GM08714 (cell line): Measurements from ENCODE around the gene UBQLN1.

Experiments
- H3K4me3 ChIP-seq: fragments of 200-500 bp; sonication (Bioruptor generic); 2 replicates; pipeline ENCODE4 v1.5.1; 2014; ENCODE audit warnings: mild to moderate bottlenecking, low read length, inconsistent platforms
- ZNF274 ChIP-seq: IDR thresholded peaks from 2 replicates; pipeline ENCODE4 v1.6.1; 2012; ENCODE audit warnings: mild to moderate bottlenecking, low read depth, low read length

UBQLN1 gene

GRCh38 chr9:83662933-83663332, 44.8 kb downstream of the UBQLN1 start:
- no peak overlapping the region for H3K4me3 ChIP-seq
- TF ChIP-seq ZNF274, result no peak

GRCh38 chr9:83656952-83657351, 50.8 kb downstream of the UBQLN1 start:
- no peak for TF ChIP-seq ZNF274
- no peak overlapping the region for H3K4me3 ChIP-seq

DNA sequence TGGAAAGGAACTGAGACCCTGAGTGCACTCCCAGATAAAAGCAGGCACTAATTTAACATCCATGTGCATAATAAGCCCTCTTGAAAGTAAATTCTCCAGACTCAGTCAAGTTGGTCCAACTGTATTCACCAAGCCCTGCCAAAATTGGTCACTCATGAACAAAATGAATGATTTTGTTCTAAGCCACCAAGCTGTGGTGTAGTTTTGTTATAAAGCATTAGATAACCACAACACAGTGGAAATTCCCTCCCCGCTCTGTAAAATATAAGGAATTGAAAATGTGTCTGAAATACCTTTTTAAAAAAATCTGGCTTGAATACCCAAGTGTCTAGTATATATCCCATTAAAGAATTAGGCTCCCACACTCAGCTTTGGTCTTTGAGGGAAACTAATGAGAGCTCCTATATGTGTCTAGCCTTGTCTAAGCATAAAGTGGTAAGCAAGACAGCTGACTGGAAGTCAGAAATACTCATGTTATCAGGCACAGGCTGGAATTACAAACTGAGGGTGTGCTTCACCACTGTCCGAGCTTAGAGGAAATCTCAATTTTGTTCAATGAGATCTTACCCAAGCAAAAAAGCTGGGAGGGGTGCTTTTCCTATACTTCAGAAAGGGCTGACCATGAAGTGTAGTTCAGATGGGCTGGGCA, 51.6 kb downstream of the UBQLN1 start:
- TF ChIP-seq ZNF274, result no peak
- H3K4me3 ChIP-seq, result no peak overlapping the region

GRCh38 chr9:83655433-83655832, 52.3 kb downstream of the UBQLN1 start:
- no peak overlapping the region for H3K4me3 ChIP-seq
- no peak for TF ChIP-seq ZNF274

GRCh38 chr9:83652433-83652832, 55.3 kb downstream of the UBQLN1 start:
- no peak for TF ChIP-seq ZNF274
- H3K4me3 ChIP-seq, result no peak overlapping the region

GRCh38 chr9:83651558-83651957, 56.2 kb downstream of the UBQLN1 start:
- no peak for TF ChIP-seq ZNF274
- H3K4me3 ChIP-seq, result no peak overlapping the region

GRCh38 chr9:83649515-83649914, 58.2 kb downstream of the UBQLN1 start:
- TF ChIP-seq ZNF274, result no peak
- H3K4me3 ChIP-seq, result no peak overlapping the region

- no peak overlapping the region for H3K4me3 ChIP-seq
- TF ChIP-seq ZNF274, result no peak
These were observed 58.7 kb downstream of the UBQLN1 start for GRCh38 chr9:83649080-83649479.

DNA sequence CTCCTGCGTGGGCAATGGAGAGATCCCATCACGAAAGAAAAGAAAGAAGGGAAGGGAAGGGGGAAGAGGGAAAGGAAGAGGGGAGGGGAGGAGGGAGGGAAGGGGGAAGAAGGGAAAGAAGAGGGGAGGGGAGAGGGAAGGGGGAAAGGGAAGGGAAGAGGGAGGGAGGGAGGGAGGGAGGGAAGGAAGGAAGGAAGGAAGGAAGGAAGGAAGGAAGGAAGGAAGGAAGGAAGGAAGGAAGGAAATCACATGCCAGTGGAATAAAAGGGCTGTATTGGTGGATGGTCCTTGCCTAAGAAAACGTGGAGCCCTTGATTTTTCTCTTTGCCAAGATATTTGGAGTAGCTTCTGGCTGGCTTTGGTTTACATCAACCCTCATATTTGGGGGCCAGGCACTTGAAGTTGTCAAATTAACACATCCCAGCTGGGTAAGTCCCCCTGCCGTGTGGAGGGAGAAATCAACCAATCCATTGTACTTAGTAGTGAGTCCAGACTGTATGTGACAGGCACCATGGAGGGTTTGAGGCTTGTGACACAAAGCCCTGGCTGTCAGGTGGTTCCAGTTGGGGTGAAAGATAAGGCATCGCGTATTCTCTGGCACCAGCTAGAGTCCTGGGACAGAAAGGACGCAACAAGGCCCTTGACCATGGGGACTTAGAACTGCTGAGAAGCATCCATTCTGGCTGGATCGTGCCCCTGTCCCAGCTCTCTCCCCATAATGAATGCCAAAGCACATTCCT, 61.1 kb downstream of the UBQLN1 start:
- TF ChIP-seq ZNF274, result no peak
- H3K4me3 ChIP-seq, result no peak overlapping the region

GRCh38 chr9:83642793-83643192, 65.0 kb downstream of the UBQLN1 start:
- no peak for TF ChIP-seq ZNF274
- H3K4me3 ChIP-seq, result no peak overlapping the region

DNA sequence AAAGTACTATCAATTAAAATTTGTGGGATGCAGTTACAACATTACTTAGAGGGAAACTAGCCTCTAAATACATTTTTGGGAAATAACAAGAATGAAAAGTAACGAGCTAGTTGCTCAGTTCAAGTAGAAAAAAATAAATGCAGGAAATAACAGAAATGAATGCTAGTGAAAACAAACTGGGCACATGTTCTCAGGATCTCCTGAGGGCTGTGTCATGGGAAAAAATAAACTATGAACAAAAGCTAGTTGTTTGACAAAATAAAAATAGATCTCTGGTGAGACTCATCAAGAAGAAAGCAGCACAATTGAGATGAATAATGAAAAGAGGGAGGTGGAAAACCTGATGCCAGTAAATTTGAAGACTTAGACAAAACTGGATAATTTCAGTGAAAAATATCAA, 68.5 kb downstream of the UBQLN1 start:
- no peak overlapping the region for H3K4me3 ChIP-seq
- no peak for TF ChIP-seq ZNF274

GRCh38 chr9:83637389-83637788, 70.4 kb downstream of the UBQLN1 start:
- TF ChIP-seq ZNF274, result no peak

GRCh38 chr9:83636813-83637212, 70.9 kb downstream of the UBQLN1 start:
- TF ChIP-seq ZNF274, result no peak
- H3K4me3 ChIP-seq, result no peak overlapping the region

More at GRCh38 chr9:83637389-83637788, 70.4 kb downstream of the UBQLN1 start:
- H3K4me3 ChIP-seq, result no peak overlapping the region

- H3K4me3 ChIP-seq, result no peak overlapping the region
- no peak for TF ChIP-seq ZNF274
These were observed 74.1 kb downstream of the UBQLN1 start for GRCh38 chr9:83633676-83634075.

GRCh38 chr9:83633255-83633654, 74.5 kb downstream of the UBQLN1 start:
- H3K4me3 ChIP-seq, result no peak overlapping the region
- TF ChIP-seq ZNF274, result no peak
